Panc1 (cell line): ENCODE results near the gene MAS1L. TPM values are rescaled to one million over a fixed set of nuclear protein-coding genes. Genes with fewer than 3 reads are reported as not detected.

Source experiments
- ATAC-seq: fragments of 200-7000 bp; cut with Tn5 transposase; 2 replicates; pipeline ENCODE4 v1.9.1; 2020; ENCODE audit warnings: mild to moderate bottlenecking, moderate library complexity
- BruUV-seq: library from RNA; stranded (reverse); fragments of 400-500 nt; replicated peaks from 2 replicates; lab custom pipeline; 2021; lab: Mats Ljungman, UMichigan
- CTCF ChIA-PET: fragments of 300-600 bp; sonication (Branson Sonifier 250); formaldehyde crosslinking; loops from one replicate; lab custom pipeline; 2022; ENCODE audit warnings: antibody characterized with exemption; lab: Charles Lee
- POLR2A ChIA-PET: fragments of 300-600 bp; sonication (Branson Sonifier 250); formaldehyde crosslinking; loops from one replicate; lab custom pipeline; 2022; ENCODE audit warnings: antibody characterized with exemption; lab: Charles Lee
- DNase-seq: peaks from one replicate; pipeline ENCODE4 v3.0.0-alpha.2; 2010; ENCODE audit warnings: low read depth, low spot score
- H3K27ac ChIP-seq: 2 replicates; pipeline ENCODE4 v1.5.1; 2011; ENCODE audit warnings: mild to moderate bottlenecking, low read length, inconsistent platforms
- H3K27me3 ChIP-seq: fragments of 200-500 bp; sonication (Bioruptor generic); 2 replicates; pipeline ENCODE4 v1.6.0; 2014; ENCODE audit warnings: low read length, inconsistent platforms; ENCODE audit not compliant: control insufficient read depth, insufficient read depth
- H3K36me3 ChIP-seq: fragments of 200-500 bp; sonication (Bioruptor generic); 2 replicates; pipeline ENCODE4 v1.5.1; 2014; ENCODE audit warnings: inconsistent platforms, mild to moderate bottlenecking, low read length, moderate library complexity; ENCODE audit not compliant: control insufficient read depth, insufficient read depth
- H3K4me1 ChIP-seq: 2 replicates; pipeline ENCODE4 v1.5.1; 2011; ENCODE audit warnings: inconsistent platforms, mild to moderate bottlenecking, low read length, moderate library complexity; ENCODE audit not compliant: control insufficient read depth, insufficient read depth
- H3K4me3 ChIP-seq, 2 experiments: 2 replicates each; pipeline ENCODE4 v1.5.1; 2011 to 2012; ENCODE audit warnings: low read depth in 2 of 2, low read length in 2 of 2, mild to moderate bottlenecking in 2 of 2, inconsistent platforms in 1 of 2, moderate library complexity in 1 of 2
- H3K9me3 ChIP-seq: fragments of 200-500 bp; sonication (Bioruptor generic); 2 replicates; pipeline ENCODE4 v1.5.1; 2014; ENCODE audit warnings: low read depth, mild to moderate bottlenecking, inconsistent platforms, low read length, moderate library complexity; ENCODE audit not compliant: control insufficient read depth, insufficient read depth
- CTCF ChIP-seq: fragments of 450-650 bp; IDR thresholded peaks from 2 replicates; pipeline ENCODE4 v1.5.1; 2017; ENCODE audit warnings: mild to moderate bottlenecking
- POLR2AphosphoS5 ChIP-seq: IDR thresholded peaks from 2 replicates; pipeline ENCODE4 v1.6.1; 2012; ENCODE audit warnings: mild to moderate bottlenecking, low read depth, low read length, moderate library complexity
- REST ChIP-seq, 2 experiments: IDR thresholded peaks; 2 replicates each; pipeline ENCODE4 v1.6.1; 2011 to 2012; ENCODE audit warnings: low read depth in 2 of 2, control low read depth in 1 of 2, low read length in 1 of 2, mild to moderate bottlenecking in 1 of 2, moderate library complexity in 1 of 2; ENCODE audit not compliant: insufficient read depth in 1 of 2
- SIN3A ChIP-seq: IDR thresholded peaks from 2 replicates; pipeline ENCODE4 v1.6.1; 2012; ENCODE audit warnings: low read depth, mild to moderate bottlenecking, low read length, moderate library complexity, borderline replicate concordance; ENCODE audit not compliant: insufficient read depth
- TCF7L2 ChIP-seq: IDR thresholded peaks from 2 replicates; pipeline ENCODE4 v1.6.1; 2011; ENCODE audit warnings: mild to moderate bottlenecking, low read depth, low read length, inconsistent platforms
- in situ Hi-C: cut with HindIII; loops from 2 replicates; pipeline ENCODE4 v1.10.0; 2016; ENCODE audit warnings: low sequenced_read_pairs, low pct_unique_long_range_greater_than_20kb
- intact Hi-C: fragments of 100-400 bp; cut with micrococcal nuclease; formaldehyde crosslinking; loops from one replicate; pipeline ENCODE4 v1.10.0; 2022; ENCODE audit not compliant: unreplicated experiment
- total RNA-seq: library from RNA; stranded (reverse); gene quantifications from one replicate; pipeline ENCODE4 v1.2.1, GENCODE V29; 2021; ENCODE audit not compliant: unreplicated experiment

Gene MAS1L
- total RNA-seq, 1 experiment from 2014 or later: not detected

GRCh38 chr6:29493261-29493660 is 5.5 kb upstream of the MAS1L start:
- DNase-seq (no peak), ATAC-seq (no peak)
- intact Hi-C loops (no loop called here), in situ Hi-C loops (no loop called here)
- Histone ChIP-seq H3K27me3 (no peaks in the 10 kb centered on the region), H3K4me1 (no peaks in the 10 kb centered on the region), H3K4me3 (no peak overlapping the region), H3K9me3 (no peaks in the 10 kb centered on the region), H3K36me3 (no peaks in the 10 kb centered on the region), H3K27ac (no peak overlapping the region)
- TF ChIP-seq SIN3A (no peak), POLR2AphosphoS5 (no peak), TCF7L2 (no peak), CTCF (no peak), REST (IDR thresholded peaks at IDR 0.05; ENCODE audit: insufficient read depth in 1 of 2, low read depth in 2 of 2, low read length in 1 of 2) (no peak)
- BruUV-seq: no TSS peak
- CTCF ChIA-PET: no interaction called here
- POLR2A ChIA-PET: no interaction called here

GRCh38 chr6:29491574-29491973 is 3.8 kb upstream of the MAS1L start:
- DNase-seq (no peak), ATAC-seq (no peak)
- no peaks in the 10 kb centered on the region for H3K36me3 ChIP-seq
- H3K27ac ChIP-seq: no peak overlapping the region
- intact Hi-C loops: no loop called here
- ChIA-PET CTCF (no interaction called here), POLR2A (no interaction called here)
- H3K4me1 ChIP-seq: no peaks in the 10 kb centered on the region
- no peak overlapping the region for H3K4me3 ChIP-seq
- TF ChIP-seq TCF7L2 (no peak), CTCF (no peak), SIN3A (no peak), REST (IDR thresholded peaks at IDR 0.05; ENCODE audit: insufficient read depth in 1 of 2, low read depth in 2 of 2, low read length in 1 of 2) (no peak), POLR2AphosphoS5 (no peak)
- in situ Hi-C loops: no loop called here
- no peaks in the 10 kb centered on the region for H3K9me3 ChIP-seq
- no peaks in the 10 kb centered on the region for H3K27me3 ChIP-seq
- BruUV-seq: no TSS peak
